HG02759 (cell line): ENCODE results near the gene CD300C.
"Not testable (repeated sequence)": the region's sequence is repeated elsewhere in the genome, so short reads cannot be mapped to it uniquely, and the experiment has no call there.

Experiments used
- ATAC-seq: cut with Tn5 transposase; IDR thresholded peaks from one replicate; pipeline ENCODE4 v1.9.1; 2021; ENCODE audit warnings: mild to moderate bottlenecking, moderate library complexity; ENCODE audit not compliant: unreplicated experiment

CD300C gene

GRCh38 chr17:74563358-74563757, 17.4 kb upstream of the CD300C start:
- no peak for ATAC-seq

- ATAC-seq = no peak
These were observed 15.7 kb upstream of the CD300C start for GRCh38 chr17:74561586-74561985.

- no peak for ATAC-seq
These were observed 13.1 kb upstream of the CD300C start for GRCh38 chr17:74558882-74559519.

GRCh38 chr17:74558402-74558801, 12.5 kb upstream of the CD300C start:
- not testable (repeated sequence) for ATAC-seq

GRCh38 chr17:74555427-74555940, 9.6 kb upstream of the CD300C start:
- no peak for ATAC-seq

- no peak for ATAC-seq
These were observed 9.0 kb upstream of the CD300C start for GRCh38 chr17:74554909-74555308.

GRCh38 chr17:74552037-74552436, 6.1 kb upstream of the CD300C start:
- ATAC-seq = no peak

GRCh38 chr17:74550602-74551001, 4.7 kb upstream of the CD300C start:
- ATAC-seq = no peak

GRCh38 chr17:74549343-74549742, 3.4 kb upstream of the CD300C start:
- ATAC-seq = no peak

GRCh38 chr17:74547736-74548135, 1.8 kb upstream of the CD300C start:
- ATAC-seq = no peak

GRCh38 chr17:74547264-74547663, 1.3 kb upstream of the CD300C start:
- ATAC-seq = no peak

- ATAC-seq = no peak
These were observed 671 bp upstream of the CD300C start for GRCh38 chr17:74546586-74546985.

- no peak for ATAC-seq
These were observed 698 bp downstream of the CD300C start for GRCh38 chr17:74544991-74545842.

GRCh38 chr17:74543891-74544760, 1.8 kb downstream of the CD300C start:
- ATAC-seq = no peak

GRCh38 chr17:74543406-74543805, 2.5 kb downstream of the CD300C start:
- no peak for ATAC-seq

- no peak for ATAC-seq
These were observed 3.1 kb downstream of the CD300C start for GRCh38 chr17:74542727-74543383.

- ATAC-seq = no peak
These were observed 3.7 kb downstream of the CD300C start for GRCh38 chr17:74542166-74542565.

- ATAC-seq = no peak
These were observed 4.5 kb downstream of the CD300C start for GRCh38 chr17:74541176-74542111.

GRCh38 chr17:74539281-74539820, 6.6 kb downstream of the CD300C start:
- no peak for ATAC-seq
